ENCODE data around the gene EIF3B.

The EIF3B gene

GRCh38 chr7:2420216-2420933 is 65.7 kb downstream of the EIF3B start:
- H3K9me3 ChIP-seq (ENCODE audit: low read length) = no peaks in the 10 kb centered on the region
- H3K4me3 ChIP-seq (ENCODE audit: low read length) = no peak overlapping the region
- H3K36me3 ChIP-seq (ENCODE audit: insufficient read depth, low read length) = no peaks in the 10 kb centered on the region
- H3K4me1 ChIP-seq (ENCODE audit: insufficient read depth, low read length) = peaks cover 2% of the 10 kb centered on the region
- H2AFZ ChIP-seq (ENCODE audit: low read depth, low read length) = no peak overlapping the region
- H3K27me3 ChIP-seq (ENCODE audit: insufficient read depth, low read length) = no peaks in the 10 kb centered on the region

- H3K4me1 ChIP-seq (ENCODE audit: insufficient read depth, low read length) = peaks cover 2% of the 10 kb centered on the region
- no peaks in the 10 kb centered on the region for H3K9me3 ChIP-seq (ENCODE audit: low read length)
Measured at GRCh38 chr7:2421943-2422310, 67.3 kb downstream of the EIF3B start.

DNA sequence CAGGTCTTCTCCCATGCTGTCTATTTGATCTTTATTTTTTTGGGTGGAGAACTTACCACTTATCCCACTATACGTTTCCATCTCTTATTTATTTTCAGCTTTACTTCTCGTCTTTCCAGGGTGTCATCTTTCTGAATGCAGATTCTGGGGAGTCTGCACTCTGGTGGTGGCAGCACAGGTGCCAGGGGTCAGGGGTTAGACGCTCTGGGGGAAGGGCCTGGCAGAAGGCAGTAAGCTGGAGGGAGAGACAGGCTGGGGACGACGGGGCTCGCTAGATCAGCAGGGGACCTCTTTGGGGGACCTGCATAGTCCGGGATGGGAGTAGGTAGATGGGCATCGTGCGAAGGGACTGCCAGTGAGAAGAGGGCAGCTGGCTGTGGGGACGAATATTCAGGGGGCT is 71.1 kb downstream of the EIF3B start:
- H3K4me3 ChIP-seq (ENCODE audit: low read length) = no peak overlapping the region
- H3K27me3 ChIP-seq (ENCODE audit: insufficient read depth, low read length) = no peaks in the 10 kb centered on the region
- H3K9me3 ChIP-seq (ENCODE audit: low read length) = peaks cover 1% of the 10 kb centered on the region
- no peaks in the 10 kb centered on the region for H3K36me3 ChIP-seq (ENCODE audit: insufficient read depth, low read length)
- peaks cover 2% of the 10 kb centered on the region for H3K4me1 ChIP-seq (ENCODE audit: insufficient read depth, low read length)
- no peak overlapping the region for H2AFZ ChIP-seq (ENCODE audit: low read depth, low read length)

More at GRCh38 chr7:2421943-2422310, 67.3 kb downstream of the EIF3B start:
- Histone ChIP-seq H3K36me3 (ENCODE audit: insufficient read depth, low read length) (no peaks in the 10 kb centered on the region), H3K27me3 (ENCODE audit: insufficient read depth, low read length) (no peaks in the 10 kb centered on the region), H3K4me3 (ENCODE audit: low read length) (no peak overlapping the region), H2AFZ (ENCODE audit: low read depth, low read length) (no peak overlapping the region)

Measured in neuron (in vitro differentiated cells).